Activated gamma-delta T cell treated with anti-CD3 and anti-CD28 coated beads, Interleukin-2, amount 50 U/mL, for 16 hours (primary cell): ENCODE results near the gene TBL3.
"Not testable (repeated sequence)": the region's sequence is repeated elsewhere in the genome, so short reads cannot be mapped to it uniquely, and the experiment has no call there.

Source experiments
- DNase-seq: peaks from one replicate; pipeline ENCODE4 v3.0.0-alpha.2; 2020; ENCODE audit warnings: low read depth

TBL3 gene

GRCh38 chr16:1971796-1972489 lies at the start of gene TBL3:
TBL3 (plus strand) TSS chr16:1972053; CDS start chr16:1972165, 112 bp downstream.
- DNase-seq, result peak; percentile 97

DNA sequence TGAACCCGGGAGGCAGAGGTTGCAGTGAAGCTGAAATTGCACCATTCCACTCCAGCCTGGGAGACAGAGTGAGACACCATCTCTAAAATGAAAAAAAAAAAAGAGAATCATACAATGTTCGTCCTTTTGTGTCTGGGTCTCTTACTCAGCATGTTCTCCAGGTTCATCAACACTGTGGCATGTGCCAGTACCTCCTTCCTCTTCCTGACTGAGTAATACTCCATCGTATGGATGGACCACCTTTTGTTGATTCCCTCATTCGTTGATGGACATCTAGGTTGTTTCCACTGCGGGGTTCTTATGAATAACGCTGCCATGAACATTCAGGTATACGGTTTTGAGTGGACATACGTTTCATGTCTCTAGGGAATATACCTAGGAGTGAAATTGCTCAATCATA lies 49.5 kb upstream of the TBL3 start:
- no peak for DNase-seq

DNA sequence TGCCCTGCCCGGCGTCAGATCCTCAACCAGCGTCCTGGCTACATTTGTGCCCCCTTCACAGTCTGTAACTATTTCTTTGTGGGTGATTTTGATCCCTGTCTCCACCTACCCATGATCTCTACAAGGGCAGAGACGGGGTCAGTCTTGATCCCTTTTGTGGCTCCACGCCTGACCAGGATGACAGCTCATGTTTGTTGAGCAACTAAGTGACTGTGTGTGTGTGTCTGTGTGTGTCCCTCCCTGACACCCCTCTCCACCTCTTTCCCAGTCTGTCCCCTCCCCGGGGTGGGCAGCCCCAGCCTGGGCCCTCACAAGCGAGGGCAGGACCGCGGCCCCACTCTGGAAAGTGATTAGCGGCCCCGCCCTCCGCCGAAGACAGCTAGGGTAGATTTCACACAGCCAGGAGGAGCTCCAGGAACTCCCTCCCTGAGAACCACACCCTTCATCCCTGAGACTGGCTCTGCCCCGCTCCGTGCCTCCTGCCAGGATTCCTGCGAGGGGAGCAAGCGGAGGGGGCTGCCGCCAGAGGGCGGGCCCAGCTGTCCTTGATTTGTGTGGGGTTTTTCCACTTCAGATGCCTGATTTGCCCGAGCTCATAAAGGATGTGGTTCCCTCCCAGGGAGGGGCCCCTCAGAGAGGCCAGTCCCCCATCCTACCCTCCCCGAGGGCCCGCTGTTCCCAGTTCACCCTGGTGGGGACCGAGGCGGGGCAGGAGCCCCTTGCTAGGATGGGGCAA lies 48.4 kb upstream of the TBL3 start:
- DNase-seq, result no peak

DNA sequence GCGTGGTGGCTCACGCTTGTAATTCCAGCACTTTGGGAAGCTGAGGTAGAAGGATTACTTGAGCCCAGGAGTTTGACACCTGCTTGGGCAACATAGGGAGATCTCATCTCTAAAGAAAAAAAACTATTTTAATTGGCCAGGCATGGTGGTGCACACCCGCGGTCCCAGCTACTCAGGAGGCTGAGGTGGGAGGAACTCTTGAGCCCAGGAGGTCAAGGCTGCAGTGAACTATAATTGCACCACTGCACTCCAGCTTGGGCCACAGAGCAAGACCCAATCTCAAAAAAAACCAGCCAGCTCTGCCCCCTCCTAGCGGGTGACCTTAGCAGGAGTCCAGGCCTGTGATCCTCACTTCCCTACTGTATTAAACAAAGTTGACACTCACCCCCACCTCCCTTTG lies 47.8 kb upstream of the TBL3 start:
- no peak for DNase-seq

DNA sequence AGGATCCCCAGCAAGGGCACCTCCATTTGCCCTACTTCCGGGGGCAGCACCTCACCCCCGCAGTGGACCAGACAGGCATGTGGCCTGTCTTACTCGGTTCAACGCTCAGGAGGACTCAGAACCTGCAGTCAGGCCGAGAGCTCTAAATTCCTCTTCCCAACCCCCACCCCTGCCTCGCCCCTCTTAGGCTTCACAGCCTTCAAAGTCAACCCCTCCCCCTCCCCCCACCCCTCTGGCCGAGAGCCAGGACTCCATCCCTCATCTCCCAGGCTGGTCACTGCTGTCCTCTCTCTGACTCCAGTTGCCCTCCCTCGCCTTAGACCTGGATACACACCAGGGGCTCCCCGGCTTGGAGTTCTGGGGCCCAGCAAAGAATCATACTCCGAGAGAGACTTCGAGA lies 45.6 kb upstream of the TBL3 start:
- no peak for DNase-seq

GRCh38 chr16:1929105-1929504 lies 42.7 kb upstream of the TBL3 start:
- DNase-seq, result no peak

GRCh38 chr16:1929578-1930337 lies 42.1 kb upstream of the TBL3 start:
- peak; percentile 90 for DNase-seq

GRCh38 chr16:1930338-1930720 lies 41.5 kb upstream of the TBL3 start:
- no peak for DNase-seq

- no peak for DNase-seq
Observed at GRCh38 chr16:1932050-1933028, 39.5 kb upstream of the TBL3 start.

DNA sequence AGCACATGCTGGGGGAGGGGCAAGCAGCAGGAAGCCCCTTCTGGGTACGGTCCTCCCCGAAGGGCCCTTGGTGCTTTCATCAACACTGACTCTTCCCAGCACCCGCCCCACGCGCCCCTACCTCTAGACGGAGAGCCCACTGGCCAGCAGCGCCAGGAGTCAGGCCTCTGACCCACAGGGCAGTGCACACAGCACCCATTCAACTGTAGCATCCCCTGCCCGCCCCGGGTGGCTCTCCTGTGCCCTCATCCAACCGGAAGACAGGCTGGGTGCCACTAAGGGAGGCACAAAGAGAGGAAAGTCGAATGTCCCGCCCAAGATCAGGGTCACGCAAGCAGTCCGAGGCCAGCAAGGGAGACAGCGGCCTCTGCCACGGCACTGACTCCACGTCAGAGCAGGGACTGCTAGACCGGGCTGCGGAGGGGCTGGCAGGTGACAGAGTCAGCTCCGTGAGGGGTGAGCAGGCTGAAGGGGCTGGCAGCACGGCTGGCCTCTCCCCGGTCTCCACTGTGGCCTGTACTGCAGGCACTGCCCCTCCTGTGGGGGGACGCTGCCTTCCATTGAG lies 38.7 kb upstream of the TBL3 start:
- DNase-seq, result no peak

- no peak for DNase-seq
Observed at GRCh38 chr16:1936945-1937479, 34.8 kb upstream of the TBL3 start.

GRCh38 chr16:1938316-1938715 lies 33.5 kb upstream of the TBL3 start:
- no peak for DNase-seq

- DNase-seq, result no peak
Observed at GRCh38 chr16:1938910-1939309, 32.9 kb upstream of the TBL3 start.

DNA sequence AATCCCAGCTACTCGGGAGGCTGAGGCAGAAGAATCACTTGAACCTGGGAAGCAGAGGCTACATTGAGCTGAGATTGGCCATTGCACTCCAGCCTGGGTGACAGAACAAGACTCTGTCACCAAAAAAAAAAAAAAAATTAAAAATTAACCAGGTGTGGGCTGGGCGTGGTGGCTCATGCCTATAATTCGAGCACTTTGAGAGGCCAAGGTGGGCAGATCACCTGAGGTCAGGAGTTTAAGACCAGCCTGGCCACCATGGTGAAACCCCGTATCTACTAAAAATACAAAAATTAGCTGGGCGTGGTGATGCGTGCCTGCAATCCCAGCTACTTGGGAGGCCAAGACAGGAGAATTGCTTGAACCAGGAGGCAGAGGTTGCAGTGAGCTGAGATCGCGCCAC lies 32.0 kb upstream of the TBL3 start:
- not testable (repeated sequence) for DNase-seq

- DNase-seq, result no peak
Observed at GRCh38 chr16:1940273-1941161, 31.3 kb upstream of the TBL3 start.

GRCh38 chr16:1941162-1942046 lies 30.4 kb upstream of the TBL3 start:
- DNase-seq, result no peak

GRCh38 chr16:1942047-1942809 lies 29.6 kb upstream of the TBL3 start:
- no peak for DNase-seq
